Neural cell (in vitro differentiated cells): ENCODE measurements around the gene TP53TG5. TPM values are rescaled to one million over a fixed set of nuclear protein-coding genes. Genes with fewer than 3 reads are reported as not detected.

Experiments
- H2AFZ ChIP-seq: fragments of 200-600, 300-800 bp; sonication (generic), shearing (Covaris generic); 2 replicates; pipeline ENCODE4 v1.6.0; 2014; ENCODE audit warnings: low read depth, mild to moderate bottlenecking, antibody characterized with exemption, low read length, moderate library complexity
- H3F3A ChIP-seq: fragments of 200-600 bp; shearing (Covaris generic); 2 replicates; pipeline ENCODE4 v1.6.1; 2016; ENCODE audit warnings: mild to moderate bottlenecking, moderate library complexity, mixed read lengths, antibody characterized with exemption, low read length; ENCODE audit not compliant: insufficient read depth, poor library complexity, severe bottlenecking
- H3K27ac ChIP-seq: fragments of 200-600, 300-800 bp; sonication (generic), shearing (Covaris generic); 2 replicates; pipeline ENCODE4 v1.5.1; 2014; ENCODE audit warnings: mild to moderate bottlenecking, low read length, moderate library complexity
- H3K27me3 ChIP-seq: fragments of 300-800, 200-600 bp; sonication (generic), shearing (Covaris generic); 2 replicates; pipeline ENCODE4 v1.6.0; 2014; ENCODE audit warnings: mild to moderate bottlenecking, low read depth, low read length, moderate library complexity; ENCODE audit not compliant: insufficient read depth
- H3K36me3 ChIP-seq: fragments of 300-800, 200-600 bp; sonication (generic), shearing (Covaris generic); 2 replicates; pipeline ENCODE4 v1.5.1; 2014; ENCODE audit warnings: mild to moderate bottlenecking, antibody characterized with exemption, low read length, moderate library complexity; ENCODE audit not compliant: insufficient read depth
- H3K4me2 ChIP-seq: fragments of 300-800, 200-600 bp; sonication (generic), shearing (Covaris generic); 2 replicates; pipeline ENCODE4 v1.6.0; 2014; ENCODE audit warnings: mild to moderate bottlenecking, low read length
- H3K4me3 ChIP-seq: fragments of 300-800, 200-600 bp; sonication (generic), shearing (Covaris generic); 2 replicates; pipeline ENCODE4 v1.5.1; 2014; ENCODE audit warnings: mild to moderate bottlenecking, low read length, moderate library complexity
- H3K79me2 ChIP-seq: fragments of 200-600 bp; shearing (Covaris generic); replicated peaks from 2 replicates; pipeline ENCODE4 v1.6.0; 2014; ENCODE audit warnings: mild to moderate bottlenecking, low read length, moderate library complexity; ENCODE audit not compliant: insufficient read depth
- H3K9ac ChIP-seq: fragments of 300-800, 200-600 bp; sonication (generic), shearing (Covaris generic); 2 replicates; pipeline ENCODE4 v1.6.1; 2016; ENCODE audit warnings: mild to moderate bottlenecking, low read length, mixed read lengths
- H3K9me2 ChIP-seq: fragments of 200-600 bp; shearing (Covaris generic); 2 replicates; pipeline ENCODE4 v1.6.1; 2016; ENCODE audit warnings: mild to moderate bottlenecking, low read length, mixed read lengths; ENCODE audit not compliant: insufficient read depth
- H3K9me3 ChIP-seq: fragments of 200-600, 300-800 bp; sonication (generic), shearing (Covaris generic); 2 replicates; pipeline ENCODE4 v1.6.1; 2016; ENCODE audit warnings: mild to moderate bottlenecking, mixed run types, low read length, moderate library complexity, mixed read lengths
- H4K20me1 ChIP-seq: fragments of 200-600 bp; shearing (Covaris generic); 2 replicates; pipeline ENCODE4 v1.6.1; 2016; ENCODE audit warnings: mild to moderate bottlenecking, mixed run types; ENCODE audit not compliant: insufficient read depth
- CTCF ChIP-seq: fragments of 450-650 bp; IDR thresholded peaks from 2 replicates; pipeline ENCODE4 v1.5.1; 2014; ENCODE audit warnings: antibody characterized with exemption, mild to moderate bottlenecking, moderate library complexity; ENCODE audit not compliant: poor library complexity, severe bottlenecking
- EP300 ChIP-seq: fragments of 450-650 bp; conservative IDR thresholded peaks from 2 replicates; pipeline ENCODE4 v1.6.1; 2014; ENCODE audit warnings: antibody characterized with exemption, mild to moderate bottlenecking, moderate library complexity; ENCODE audit not compliant: poor library complexity, severe bottlenecking
- EZH2 ChIP-seq: fragments of 200-600, 300-800 bp; shearing (Covaris generic), sonication (generic); IDR thresholded peaks from 2 replicates; pipeline ENCODE4 v1.6.1; 2014; ENCODE audit warnings: antibody characterized with exemption, low read length, borderline replicate concordance, mild to moderate bottlenecking; ENCODE audit not compliant: insufficient read depth, poor library complexity, severe bottlenecking
- MXI1 ChIP-seq: fragments of 450-650 bp; conservative IDR thresholded peaks from 2 replicates; pipeline ENCODE4 v1.6.1; 2014; ENCODE audit warnings: antibody characterized with exemption, mild to moderate bottlenecking; ENCODE audit not compliant: poor library complexity, severe bottlenecking
- POLR2AphosphoS5 ChIP-seq: IDR thresholded peaks from 2 replicates; pipeline ENCODE4 v1.6.1; 2012
- RAD21 ChIP-seq: fragments of 450-650 bp; conservative IDR thresholded peaks from 2 replicates; pipeline ENCODE4 v1.6.1; 2014; ENCODE audit warnings: antibody characterized with exemption, mild to moderate bottlenecking, moderate library complexity
- REST ChIP-seq: IDR thresholded peaks from 2 replicates; pipeline ENCODE4 v1.6.1; 2012; ENCODE audit warnings: borderline replicate concordance
- SMC3 ChIP-seq: fragments of 450-650 bp; conservative IDR thresholded peaks from 2 replicates; pipeline ENCODE4 v1.6.1; 2014; ENCODE audit warnings: antibody characterized with exemption, mild to moderate bottlenecking, moderate library complexity; ENCODE audit not compliant: poor library complexity
- TAF1 ChIP-seq: IDR thresholded peaks from 2 replicates; pipeline ENCODE4 v1.6.1; 2012; ENCODE audit warnings: low read depth
- polyA plus RNA-seq: library from polyadenylated mRNA; depleted of rRNA; stranded (reverse); fragments of >200 nt; gene quantifications from 2 replicates; pipeline ENCODE4 v1.2.3, GENCODE V29; 2014

Gene TP53TG5
- polyA plus RNA-seq, 1 donor from 2014 or later, result not detected

- Histone ChIP-seq H3K9ac (no peak overlapping the region), H3K27me3 (no peaks in the 10 kb centered on the region), H3F3A (no peaks in the 10 kb centered on the region), H4K20me1 (no peaks in the 10 kb centered on the region), H3K36me3 (no peaks in the 10 kb centered on the region), H3K9me2 (no peaks in the 10 kb centered on the region), H3K4me2 (no peak overlapping the region), H2AFZ (no peak overlapping the region), H3K4me3 (no peak overlapping the region), H3K9me3 (no peaks in the 10 kb centered on the region), H3K27ac (no peak overlapping the region), H3K79me2 (no peaks in the 10 kb centered on the region)
- TF ChIP-seq EP300, result no peak
- no peak for TF ChIP-seq TAF1
- TF ChIP-seq POLR2AphosphoS5, result no peak
- TF ChIP-seq MXI1, result no peak
These were observed 45.6 kb upstream of the TP53TG5 start for GRCh38 chr20:45423700-45424099.

- Histone ChIP-seq H3K27me3 (no peaks in the 10 kb centered on the region), H3K4me3 (no peak overlapping the region), H3F3A (no peaks in the 10 kb centered on the region), H3K36me3 (no peaks in the 10 kb centered on the region), H3K9ac (no peak overlapping the region), H3K9me2 (no peaks in the 10 kb centered on the region), H4K20me1 (no peaks in the 10 kb centered on the region), H2AFZ (no peak overlapping the region), H3K27ac (no peak overlapping the region), H3K9me3 (no peaks in the 10 kb centered on the region), H3K4me2 (no peak overlapping the region), H3K79me2 (peaks cover 9% of the 10 kb centered on the region)
- TF ChIP-seq REST (no peak), TAF1 (no peak), CTCF (no peak), POLR2AphosphoS5 (no peak), SMC3 (no peak), MXI1 (no peak), RAD21 (no peak), EZH2 (no peak), EP300 (no peak)
These were observed 42.0 kb upstream of the TP53TG5 start for GRCh38 chr20:45420125-45420524.
